NOMO-1 treated with dmso at 0.1 percent for 144 hours (cell line): ENCODE results near the gene GTF3C4.
"Not testable (repeated sequence)": the region's sequence is repeated elsewhere in the genome, so short reads cannot be mapped to it uniquely, and the experiment has no call there.

Source experiments
- DNase-seq: peaks from one replicate; lab custom pipeline; 2025; ENCODE audit not compliant: unreplicated experiment; lab: John Stamatoyannopoulos, UW

GTF3C4 gene

DNA sequence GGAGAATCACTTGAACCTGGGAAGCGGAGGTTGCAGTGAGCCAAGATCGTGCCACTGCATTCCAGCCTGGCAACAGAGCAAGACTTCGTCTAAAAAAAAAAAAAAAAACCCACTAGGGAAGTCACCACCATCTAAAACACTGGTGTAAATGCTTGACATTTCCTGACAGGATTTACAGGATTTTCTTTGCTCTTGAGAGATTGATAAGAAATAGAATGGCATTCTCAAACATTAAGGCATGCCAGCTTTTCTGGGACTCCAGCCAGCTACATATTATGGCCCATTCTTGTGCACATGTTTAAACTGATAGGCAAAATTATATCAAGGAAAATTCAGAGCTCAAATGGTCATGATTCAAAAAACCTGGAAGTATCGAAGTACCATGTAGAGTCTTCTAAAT is 28.7 kb downstream of the GTF3C4 start:
- DNase-seq: no peak

DNA sequence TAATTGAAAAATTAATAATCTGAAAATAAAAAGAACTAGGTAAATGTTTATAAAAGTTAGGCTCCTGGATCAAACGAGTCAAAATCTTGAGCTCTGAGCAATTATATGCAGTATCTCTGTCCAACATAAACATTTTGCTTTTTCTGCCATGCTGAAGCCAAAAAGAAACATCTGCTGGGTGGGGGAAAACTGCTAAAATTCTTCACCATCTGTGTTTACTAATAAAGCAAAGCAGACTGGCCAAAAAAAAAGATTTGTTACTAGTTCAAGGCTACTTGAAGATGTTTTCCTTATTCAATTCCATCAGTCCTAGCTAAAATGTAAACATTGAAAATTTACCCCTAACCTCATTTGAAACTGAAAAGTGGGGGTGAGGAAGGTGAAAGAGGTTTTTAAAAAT is 29.7 kb downstream of the GTF3C4 start:
- DNase-seq: no peak

DNA sequence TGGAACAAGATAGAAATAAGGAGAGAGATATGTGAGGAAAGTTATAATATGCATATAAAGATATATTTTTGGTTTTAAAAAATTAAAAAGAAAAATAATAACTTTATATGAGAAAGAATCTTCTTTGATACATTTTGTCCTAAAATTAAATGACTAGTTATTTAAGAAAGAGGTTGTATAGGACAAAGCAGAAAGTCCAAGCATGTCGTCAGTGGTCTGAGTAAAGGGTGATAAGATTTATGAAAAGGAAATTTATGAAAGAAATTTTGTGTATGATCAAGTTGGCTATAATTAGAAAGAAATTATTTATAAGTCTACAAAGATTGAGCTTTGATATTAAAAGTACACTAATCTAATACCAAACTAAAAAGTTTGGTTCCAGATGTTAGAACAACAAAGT is 32.0 kb downstream of the GTF3C4 start:
- DNase-seq: no peak

DNA sequence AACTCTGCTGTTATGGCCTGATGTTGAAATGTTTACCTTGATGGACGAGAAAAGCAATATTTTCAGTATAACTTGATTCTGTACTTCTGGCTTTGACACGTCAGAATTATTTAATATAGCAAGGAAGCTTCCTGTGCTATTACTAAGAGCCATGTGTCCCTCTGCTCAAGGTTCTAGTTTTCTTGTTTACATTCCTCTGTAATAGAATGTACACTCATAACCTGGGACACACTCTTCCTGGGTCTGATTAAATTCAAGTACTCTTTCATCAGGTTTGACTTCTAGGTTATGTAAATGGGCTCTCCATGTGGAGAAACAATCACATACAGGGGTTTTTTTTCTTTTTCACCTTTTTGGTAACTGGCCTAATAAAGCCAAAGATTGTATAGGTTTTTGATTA is 33.1 kb downstream of the GTF3C4 start:
- no peak for DNase-seq

DNA sequence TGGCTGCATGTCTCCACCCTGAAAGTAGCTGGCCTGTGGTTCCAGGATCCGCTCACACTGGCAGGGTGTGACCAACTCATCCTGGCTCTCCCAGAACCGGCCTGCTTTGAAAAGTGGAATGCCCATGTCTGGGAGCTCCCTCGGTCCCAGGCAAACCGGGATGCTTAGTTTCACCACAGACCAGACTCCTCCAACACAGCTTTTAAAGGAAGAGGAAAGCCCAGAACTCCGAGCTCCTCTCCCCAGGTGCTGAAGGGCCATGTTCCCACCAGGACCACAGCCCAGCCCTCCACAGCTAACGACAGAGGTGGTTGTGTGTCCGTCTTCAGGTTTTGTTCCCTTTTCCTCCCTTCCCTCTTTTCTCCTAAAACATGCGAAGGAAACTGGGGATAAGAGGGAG is 38.0 kb downstream of the GTF3C4 start:
- no peak for DNase-seq

DNA sequence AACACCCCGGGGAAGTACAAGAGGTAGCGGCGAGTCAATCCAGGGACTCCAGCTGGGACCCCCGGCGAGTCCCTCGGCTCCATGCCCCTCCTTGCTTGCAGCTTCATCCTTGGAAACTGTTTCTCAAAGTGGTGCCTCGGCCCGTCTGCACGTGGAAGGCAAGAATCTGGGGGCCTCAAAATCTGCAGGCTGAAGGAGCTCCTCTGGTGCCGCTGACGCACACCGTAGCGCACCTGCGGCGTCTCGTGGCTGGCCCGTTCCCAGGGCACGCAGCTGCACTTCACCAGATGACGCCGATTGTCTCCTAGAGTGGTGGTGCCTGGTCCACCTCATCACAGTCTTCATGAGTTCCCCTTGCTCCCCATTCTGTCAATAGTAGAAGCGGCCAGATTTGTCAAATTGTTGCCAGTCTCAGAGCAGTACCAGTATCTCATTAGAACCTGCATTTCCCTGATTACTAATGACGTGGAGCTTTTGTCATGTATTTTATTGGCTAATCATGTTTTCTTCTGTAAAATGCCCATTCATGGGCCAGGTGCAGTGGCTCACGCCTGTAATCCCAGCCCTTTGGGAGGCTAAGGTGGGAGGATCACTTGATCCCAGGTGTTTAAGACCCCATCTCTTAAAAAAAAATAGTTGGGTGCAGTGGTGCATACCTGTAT is 38.6 kb downstream of the GTF3C4 start:
- no peak for DNase-seq

DNA sequence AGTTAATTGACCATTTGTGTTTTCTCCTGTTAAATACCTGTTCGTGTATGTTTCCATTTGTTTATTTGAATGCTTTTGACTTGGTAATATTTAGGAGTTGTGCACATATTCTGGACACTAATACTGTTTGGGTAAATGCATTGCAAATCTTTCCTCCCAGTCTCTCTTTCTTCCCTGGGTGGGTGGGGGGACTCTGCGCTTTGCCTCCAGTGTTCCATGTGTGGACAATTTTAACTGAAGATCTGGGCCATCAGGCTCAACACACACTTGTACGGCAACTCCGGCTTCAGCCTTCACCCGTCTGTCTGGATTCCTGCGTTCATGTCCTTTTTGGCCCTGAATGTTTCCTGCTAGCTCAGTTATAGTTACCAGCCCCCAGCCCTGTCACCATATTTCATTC is 40.1 kb downstream of the GTF3C4 start:
- DNase-seq: no peak

DNA sequence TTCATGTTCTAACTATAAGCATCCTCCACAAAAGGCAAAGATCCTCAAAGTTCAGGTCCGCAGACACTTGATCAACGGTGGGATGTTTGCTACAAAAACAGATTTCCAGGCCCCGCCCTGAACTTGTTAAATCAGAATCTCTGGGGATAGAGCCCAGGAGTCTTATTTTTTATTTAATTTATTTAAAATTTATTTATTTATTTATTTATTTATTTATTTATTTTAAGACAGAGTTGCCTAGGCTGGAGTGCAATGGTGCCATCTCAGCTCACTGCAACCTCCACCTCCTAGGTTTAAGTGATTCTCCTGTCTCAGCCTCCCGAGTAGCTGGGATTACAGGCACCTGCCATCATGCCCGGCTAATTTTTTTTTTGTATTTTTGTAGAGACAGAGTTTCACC is 40.9 kb downstream of the GTF3C4 start:
- not testable (repeated sequence) for DNase-seq

DNA sequence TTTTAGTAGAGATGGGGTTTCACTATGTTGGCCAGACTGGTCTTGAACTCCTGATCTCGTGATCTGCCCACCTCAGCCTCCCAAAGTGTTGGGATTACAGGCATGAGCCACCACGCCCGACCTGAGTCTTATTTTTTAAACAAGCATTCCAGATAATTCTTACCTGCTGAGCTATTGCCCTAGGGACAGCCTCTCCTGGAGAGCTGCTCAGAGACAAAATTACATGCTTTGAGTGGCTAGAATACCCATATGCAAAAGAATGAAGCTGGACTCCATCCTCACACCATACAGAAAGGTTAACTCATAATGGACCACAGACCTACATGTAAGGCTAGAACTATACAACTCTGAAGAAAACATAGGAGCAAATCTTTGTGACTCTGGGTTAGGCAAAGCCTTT is 41.6 kb downstream of the GTF3C4 start:
- no peak for DNase-seq

DNA sequence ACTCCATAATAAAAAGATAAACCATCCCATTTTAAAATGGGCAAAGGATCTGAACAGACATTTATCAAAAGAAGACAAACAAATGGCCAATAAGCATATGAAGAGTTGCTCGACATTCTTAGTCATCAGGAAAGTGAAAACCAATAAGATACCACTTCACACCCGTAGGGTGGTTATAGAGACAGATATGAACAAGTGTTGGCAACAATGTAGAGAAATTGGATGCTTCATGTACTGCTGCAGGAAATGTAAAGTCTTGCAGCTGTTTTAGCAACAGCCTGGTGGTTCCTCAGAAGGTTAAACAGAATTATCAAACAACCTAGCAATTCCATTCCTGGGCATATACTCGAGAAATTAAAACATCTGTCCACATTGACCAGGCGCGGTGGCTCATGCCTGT is 42.5 kb downstream of the GTF3C4 start:
- DNase-seq: no peak

DNA sequence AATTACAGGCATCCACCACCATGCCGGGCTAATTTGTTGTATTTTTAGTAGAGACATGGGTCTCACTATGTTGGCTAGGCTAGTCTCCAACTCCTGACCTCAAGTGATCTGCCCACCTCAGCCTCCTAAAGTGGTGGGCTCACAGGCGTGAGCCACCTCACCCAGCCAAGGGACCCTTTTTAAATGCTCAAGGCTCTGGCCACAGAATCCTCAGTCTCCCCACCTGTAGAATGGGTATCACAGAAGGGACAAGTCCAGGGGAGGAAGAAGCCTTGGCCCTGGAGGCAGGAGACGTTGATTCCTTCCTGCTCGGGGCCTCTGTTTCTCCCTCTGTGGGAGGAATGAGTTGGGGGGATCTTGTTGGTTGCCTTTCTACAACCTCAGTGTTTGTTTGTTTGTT is 45.7 kb downstream of the GTF3C4 start:
- no peak for DNase-seq

DNA sequence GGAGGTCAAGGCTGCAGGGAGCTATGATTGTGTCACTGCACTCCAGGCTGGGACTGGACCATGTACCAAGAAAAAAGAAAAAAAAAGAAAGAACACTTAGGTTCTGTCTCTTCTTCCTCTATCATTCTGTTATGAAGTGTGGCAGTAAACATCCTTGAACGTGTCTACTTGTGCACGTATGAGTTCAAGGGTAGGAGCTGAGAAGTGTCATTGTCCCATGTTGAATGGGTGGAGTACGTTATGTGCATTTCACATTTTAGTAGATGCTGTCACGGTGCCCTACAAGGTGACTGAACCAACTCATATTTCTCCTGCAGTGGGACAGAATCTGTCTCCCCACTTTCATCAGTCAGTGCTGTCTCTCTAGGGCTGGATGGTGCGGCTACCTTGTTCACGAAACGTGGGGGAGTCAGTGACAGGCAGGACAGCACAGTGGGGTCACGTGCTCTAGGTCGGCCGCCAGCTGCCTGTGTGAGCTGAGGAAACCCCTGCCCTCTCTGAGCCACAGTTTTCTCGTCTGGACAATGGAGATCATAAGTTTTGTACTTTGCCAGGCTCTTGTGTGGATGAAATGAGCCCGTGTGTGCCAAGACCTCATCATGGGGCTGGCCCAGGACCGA is 47.2 kb downstream of the GTF3C4 start:
- no peak for DNase-seq

DNA sequence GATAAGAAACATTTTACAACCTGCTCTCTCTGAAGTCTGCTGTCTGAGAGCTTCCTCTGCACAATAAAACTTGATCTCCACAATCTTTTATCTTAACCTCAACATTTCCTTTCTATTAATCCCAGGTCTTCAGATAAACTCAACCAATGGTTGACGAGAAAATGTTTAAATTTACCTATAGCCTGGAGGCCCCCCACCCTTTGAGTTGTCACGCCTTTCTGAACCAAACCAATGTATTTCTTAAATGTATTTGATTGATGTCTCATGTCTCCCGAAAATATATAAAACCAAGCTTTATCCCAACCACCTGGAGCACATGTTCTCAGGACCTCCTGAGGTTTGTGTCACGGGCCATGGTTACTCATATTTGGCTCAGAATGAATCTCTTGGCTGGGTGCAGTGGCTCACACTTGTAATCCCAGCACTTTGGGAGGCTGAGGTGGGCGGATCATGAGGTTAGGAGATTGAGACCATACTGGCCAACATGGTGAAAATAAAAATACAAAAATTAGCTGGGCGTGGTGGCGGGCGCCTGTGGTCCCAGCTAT is 48.2 kb downstream of the GTF3C4 start:
- not testable (repeated sequence) for DNase-seq

DNA sequence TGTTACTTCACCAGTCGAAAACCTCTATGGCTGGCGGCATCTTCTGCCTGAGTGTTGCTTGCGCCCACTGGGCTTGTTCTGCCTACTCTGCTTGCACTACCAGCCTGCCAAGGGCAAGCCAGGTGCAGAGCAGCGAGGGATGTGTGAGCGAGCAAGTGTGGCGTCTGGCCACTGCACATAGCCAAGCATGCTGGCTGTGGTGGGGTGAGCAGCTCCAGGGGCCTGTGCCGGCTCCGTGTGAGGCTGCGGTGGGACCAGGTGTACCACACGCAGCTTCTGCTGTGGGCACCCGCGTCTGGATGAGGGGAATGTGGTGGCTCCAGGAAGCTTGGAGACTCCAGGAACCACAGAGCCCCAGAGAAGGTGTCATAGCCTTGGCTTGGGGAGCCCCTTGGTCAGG is 51.4 kb downstream of the GTF3C4 start:
- no peak for DNase-seq

DNA sequence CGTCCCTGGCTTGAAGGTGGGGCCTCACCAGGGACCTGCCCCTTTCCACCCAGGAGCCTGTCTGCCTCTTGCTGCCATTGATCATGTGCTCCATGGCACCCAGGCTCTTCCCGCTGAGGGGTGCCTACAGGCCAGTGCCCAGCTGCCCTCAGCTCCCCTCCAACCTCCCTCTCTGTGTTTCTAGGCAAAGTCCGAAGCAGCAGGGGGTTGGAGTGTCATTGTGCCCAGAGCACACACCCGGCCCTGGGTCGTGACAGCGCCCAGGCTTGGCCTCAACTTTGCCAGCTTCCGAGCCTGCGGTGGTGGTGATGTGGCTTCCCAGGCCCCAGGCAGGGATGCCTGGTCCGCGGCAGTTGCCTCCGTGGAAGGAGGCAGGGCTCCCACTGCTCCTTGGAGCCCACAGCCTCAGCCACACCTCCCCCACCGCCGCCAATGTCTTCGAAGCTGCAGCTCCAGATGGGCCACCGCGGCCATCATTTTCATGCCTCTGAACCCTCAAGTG is 52.4 kb downstream of the GTF3C4 start:
- DNase-seq: no peak

DNA sequence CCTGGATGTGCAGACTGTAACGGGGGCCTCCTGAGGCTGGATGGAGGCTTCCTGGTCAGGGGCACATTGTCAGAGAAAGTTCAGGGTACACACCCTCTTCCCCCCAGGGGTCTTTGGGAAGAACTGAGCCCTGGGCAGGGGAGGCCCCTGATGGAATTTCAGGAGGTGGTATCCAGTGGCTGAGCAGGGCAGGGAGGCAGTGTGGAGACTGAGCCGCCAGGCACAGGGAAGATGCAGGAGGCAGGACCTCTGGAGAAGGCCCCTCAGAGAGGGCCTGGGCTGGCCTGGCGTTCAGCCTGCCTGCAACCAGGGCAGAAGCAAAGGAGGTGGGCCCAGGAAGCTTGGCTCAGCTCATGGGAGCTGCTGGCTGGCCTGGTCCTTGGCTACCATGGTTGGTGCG is 53.5 kb downstream of the GTF3C4 start:
- DNase-seq: no peak

DNA sequence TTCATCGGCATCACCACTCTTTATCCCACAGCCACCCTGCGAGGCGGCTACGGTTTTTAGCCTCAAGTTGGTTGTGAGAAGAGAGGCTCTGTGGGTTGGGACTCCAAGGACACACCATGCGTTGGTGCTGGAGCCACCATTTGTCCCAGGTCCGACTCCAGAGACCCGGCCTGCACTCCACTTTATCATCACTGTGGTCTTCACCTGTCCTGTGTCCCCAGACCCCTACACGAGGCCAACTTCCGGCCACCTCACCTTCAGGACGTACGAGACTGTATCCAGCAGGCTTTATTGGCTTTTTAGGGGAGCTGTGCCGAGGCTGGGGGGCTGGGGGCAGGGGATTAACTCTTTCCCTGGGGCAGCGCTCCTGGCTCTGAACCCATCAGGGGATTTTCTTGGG is 55.0 kb downstream of the GTF3C4 start:
- DNase-seq: no peak

DNA sequence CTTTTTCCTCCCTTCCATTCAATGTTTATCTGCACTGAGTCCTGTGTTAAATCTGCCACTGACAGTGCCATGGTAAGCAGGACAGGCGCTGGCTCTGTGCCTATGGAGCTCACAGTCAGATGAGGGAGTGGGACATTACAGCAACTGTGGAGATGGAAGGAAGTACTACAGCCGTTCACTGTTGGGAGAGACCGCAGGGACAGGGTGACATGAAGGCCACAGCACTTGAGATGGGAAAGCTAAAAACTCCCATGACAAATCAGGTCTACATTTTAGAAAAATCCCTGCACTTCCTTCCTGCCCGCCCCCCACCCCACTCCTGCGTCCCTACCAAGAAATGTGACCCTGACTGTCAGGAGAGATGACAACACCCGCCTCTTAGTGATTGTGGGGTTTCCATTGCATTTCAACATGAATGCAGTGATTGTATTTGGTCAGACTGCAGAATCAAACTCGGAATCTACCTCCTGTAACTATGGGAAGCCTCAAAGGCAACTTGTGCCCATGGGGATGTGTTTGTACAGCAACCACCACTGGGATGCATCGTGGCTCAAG is 56.4 kb downstream of the GTF3C4 start:
- DNase-seq: no peak

DNA sequence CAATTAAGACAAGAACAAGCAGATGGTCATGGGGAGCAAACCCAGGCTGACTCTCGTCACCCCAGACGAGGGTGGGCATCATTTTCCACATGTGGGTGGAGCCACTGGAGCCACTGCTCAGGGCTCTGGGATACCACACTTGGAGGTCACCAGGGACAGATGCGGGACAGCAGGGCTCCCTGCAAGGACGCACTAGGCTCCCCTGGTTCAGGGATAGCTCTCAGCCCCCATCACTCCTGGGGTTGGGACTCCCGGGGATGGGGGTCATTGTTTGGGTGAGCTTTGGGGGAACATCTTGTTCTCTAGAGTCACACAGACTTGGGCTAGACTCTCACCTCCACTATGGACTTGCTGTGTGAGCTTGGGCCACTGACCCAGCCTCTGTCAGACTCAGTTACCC is 57.8 kb downstream of the GTF3C4 start:
- no peak for DNase-seq

DNA sequence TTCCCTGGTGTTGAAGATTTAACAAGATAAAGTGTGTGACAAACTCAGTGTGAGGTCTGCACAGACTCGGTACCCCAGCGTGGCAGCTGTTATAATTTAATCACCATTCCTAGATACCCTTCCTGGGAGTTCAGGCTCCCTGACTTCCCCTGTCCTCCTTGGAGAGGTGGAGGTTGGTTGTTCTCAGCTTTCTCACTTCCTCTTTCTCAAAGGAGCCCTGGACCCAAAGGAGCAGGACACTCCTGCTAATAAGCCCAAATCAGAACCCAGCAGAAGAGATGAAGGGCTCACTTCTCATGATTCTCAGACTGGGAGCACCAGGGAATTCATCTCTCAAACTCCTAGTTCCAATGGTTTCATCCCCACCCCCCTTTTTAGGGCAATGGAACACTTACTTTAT is 58.2 kb downstream of the GTF3C4 start:
- no peak for DNase-seq

DNA sequence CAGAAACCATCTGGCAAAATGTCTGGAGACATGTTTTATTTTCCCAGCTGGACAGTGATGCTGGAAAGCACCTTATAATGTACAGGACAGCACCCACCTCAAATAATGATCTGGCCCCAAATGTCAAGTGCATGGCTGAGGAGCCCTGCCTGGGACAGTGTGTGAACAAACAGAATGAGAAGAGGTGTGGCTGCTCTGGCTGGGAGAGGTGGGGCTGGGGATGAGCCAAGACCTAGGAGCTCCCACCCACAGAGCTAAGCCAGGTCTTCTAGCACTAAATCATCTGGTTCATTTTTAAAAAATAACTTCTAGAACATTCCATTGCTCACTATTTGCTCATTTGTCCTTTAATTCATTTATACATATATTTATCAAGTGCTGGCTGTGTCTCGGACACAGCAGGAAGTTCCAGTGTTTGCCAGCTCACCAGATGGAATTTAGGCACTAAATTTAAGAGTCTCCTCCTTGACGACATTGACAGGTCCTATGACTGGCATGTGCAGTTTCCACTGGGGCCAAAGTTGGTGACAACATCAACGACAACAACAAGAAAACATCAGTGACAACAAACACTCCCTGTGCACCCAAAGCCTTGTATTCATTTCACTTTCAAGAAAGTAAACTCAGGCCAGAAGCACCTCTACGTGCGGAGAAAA is 59.1 kb downstream of the GTF3C4 start:
- no peak for DNase-seq
